ENCODE data around the gene CYP1B1. TPM values are rescaled to one million over a fixed set of nuclear protein-coding genes. Genes with fewer than 3 reads are reported as not detected.

The CYP1B1 gene
- total RNA-seq, 1 donor from 2014 or later = 69.4 TPM

- no peaks in the 10 kb centered on the region for H3K9me3 ChIP-seq
- no peaks in the 10 kb centered on the region for H3K27me3 ChIP-seq
- peak; percentile 46 for TF ChIP-seq CTCF (IDR thresholded peaks at IDR 0.05)
- H3K4me3 ChIP-seq = peak overlapping the region; percentile 36
- no peaks in the 10 kb centered on the region for H3K36me3 ChIP-seq
- intact Hi-C loops (cut with DNase I) = no loop called here
- peak; percentile 84 for ATAC-seq
- H3K4me1 ChIP-seq = no peaks in the 10 kb centered on the region
- peak overlapping the region; percentile 47 for H3K27ac ChIP-seq
- no peak for DNase-seq
Measured at GRCh38 chr2:38037757-38038621, 38.0 kb downstream of the CYP1B1 start.

GRCh38 chr2:38037325-38037724 lies 38.6 kb downstream of the CYP1B1 start:
- no peak for TF ChIP-seq CTCF (IDR thresholded peaks at IDR 0.05)
- peak overlapping the region; percentile 47 for H3K27ac ChIP-seq

GRCh38 chr2:38035968-38036367 lies 40.0 kb downstream of the CYP1B1 start:
- Histone ChIP-seq H3K9me3 (no peaks in the 10 kb centered on the region), H3K36me3 (no peaks in the 10 kb centered on the region), H3K27ac (no peak overlapping the region), H3K27me3 (no peaks in the 10 kb centered on the region), H3K4me3 (no peak overlapping the region), H3K4me1 (no peaks in the 10 kb centered on the region)
- ATAC-seq (no peak), DNase-seq (no peak)
- intact Hi-C loops (cut with DNase I) = no loop called here
- TF ChIP-seq CTCF (IDR thresholded peaks at IDR 0.05) = no peak

More at GRCh38 chr2:38037325-38037724, 38.6 kb downstream of the CYP1B1 start:
- Histone ChIP-seq H3K9me3 (no peaks in the 10 kb centered on the region), H3K36me3 (no peaks in the 10 kb centered on the region), H3K27me3 (no peaks in the 10 kb centered on the region), H3K4me1 (no peaks in the 10 kb centered on the region), H3K4me3 (no peak overlapping the region)
- no peak for DNase-seq
- intact Hi-C loops (cut with DNase I) = no loop called here
- no peak for ATAC-seq

- Histone ChIP-seq H3K36me3 (no peaks in the 10 kb centered on the region), H3K4me3 (no peak overlapping the region), H3K9me3 (no peaks in the 10 kb centered on the region), H3K27ac (no peak overlapping the region), H3K4me1 (no peaks in the 10 kb centered on the region), H3K27me3 (no peaks in the 10 kb centered on the region)
- DNase-seq (no peak), ATAC-seq (no peak)
- no peak for TF ChIP-seq CTCF (IDR thresholded peaks at IDR 0.05)
- intact Hi-C loops (cut with DNase I) = no loop called here
Measured at GRCh38 chr2:38033646-38034045, 42.3 kb downstream of the CYP1B1 start.

GRCh38 chr2:38032946-38033345 lies 43.0 kb downstream of the CYP1B1 start:
- Histone ChIP-seq H3K4me1 (no peaks in the 10 kb centered on the region), H3K27me3 (no peaks in the 10 kb centered on the region), H3K9me3 (no peaks in the 10 kb centered on the region), H3K27ac (no peak overlapping the region), H3K36me3 (no peaks in the 10 kb centered on the region), H3K4me3 (no peak overlapping the region)
- intact Hi-C loops (cut with DNase I) = no loop called here
- no peak for TF ChIP-seq CTCF (IDR thresholded peaks at IDR 0.05)
- DNase-seq = no peak
- no peak for ATAC-seq

Measured in upper lobe of right lung (tissue), 1 donor.